HG03095 (cell line): Measurements from ENCODE around the gene LRRTM2.

Experiments used
- ATAC-seq: cut with Tn5 transposase; IDR thresholded peaks from one replicate; pipeline ENCODE4 v1.9.1; 2021; ENCODE audit warnings: moderate library complexity; ENCODE audit not compliant: unreplicated experiment

Gene LRRTM2

DNA sequence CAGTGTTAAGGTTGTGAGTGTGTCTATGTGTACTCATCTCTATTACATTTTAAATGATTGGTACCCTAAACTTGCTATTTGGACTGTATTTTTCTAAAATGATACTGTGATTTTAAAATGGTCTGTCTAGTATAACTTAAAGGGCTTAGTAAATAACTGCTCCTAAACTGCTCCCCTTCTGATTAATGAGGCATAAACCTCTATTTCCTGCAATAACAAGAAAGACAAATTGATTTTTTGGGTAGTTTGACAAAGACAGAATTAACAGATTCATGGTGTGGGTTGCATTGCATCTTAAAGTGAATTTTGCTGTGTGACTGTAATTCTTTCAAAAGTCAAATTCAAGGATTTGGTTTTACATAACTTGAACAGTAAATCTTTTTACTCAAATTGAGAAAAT is 8.1 kb upstream of the LRRTM2 start:
- no peak for ATAC-seq

DNA sequence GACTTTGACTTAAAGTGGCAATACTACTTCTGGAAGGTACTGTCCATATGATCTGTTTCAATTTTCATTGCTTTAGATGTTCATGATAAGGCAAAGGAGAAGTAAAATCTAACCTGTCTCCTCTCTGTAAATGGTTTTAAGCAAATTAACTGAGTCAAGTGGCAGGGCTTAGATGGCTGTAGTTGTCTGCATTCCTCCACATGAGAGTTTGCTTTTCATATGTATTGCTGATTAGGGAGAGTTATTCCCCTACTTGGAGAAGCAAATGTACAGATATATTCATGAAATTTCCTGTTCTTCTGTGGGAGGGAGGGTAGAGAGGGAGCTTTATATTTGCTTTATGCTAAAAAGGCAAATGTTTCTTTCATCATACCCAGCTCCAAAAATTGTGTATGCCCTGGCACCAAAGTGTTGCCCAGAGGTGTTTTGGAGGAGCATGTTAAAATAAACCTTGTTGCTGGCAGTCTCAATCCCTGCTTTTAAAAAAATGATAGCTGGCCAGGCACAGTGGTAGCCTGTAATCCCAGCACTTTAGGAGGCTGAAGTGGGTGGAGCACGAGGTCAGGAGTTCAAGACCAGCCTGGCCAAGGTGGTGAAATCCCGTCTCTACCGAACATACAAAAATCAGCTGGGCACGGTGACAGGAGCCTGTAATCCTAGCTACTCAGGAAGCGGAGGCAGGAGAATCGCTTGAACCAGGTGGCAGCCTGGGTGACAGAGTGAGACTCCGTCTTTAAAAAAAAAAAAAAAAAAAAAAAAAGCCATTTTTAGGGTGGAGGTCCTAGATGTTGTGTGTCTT is 3.5 kb upstream of the LRRTM2 start:
- ATAC-seq = no peak

DNA sequence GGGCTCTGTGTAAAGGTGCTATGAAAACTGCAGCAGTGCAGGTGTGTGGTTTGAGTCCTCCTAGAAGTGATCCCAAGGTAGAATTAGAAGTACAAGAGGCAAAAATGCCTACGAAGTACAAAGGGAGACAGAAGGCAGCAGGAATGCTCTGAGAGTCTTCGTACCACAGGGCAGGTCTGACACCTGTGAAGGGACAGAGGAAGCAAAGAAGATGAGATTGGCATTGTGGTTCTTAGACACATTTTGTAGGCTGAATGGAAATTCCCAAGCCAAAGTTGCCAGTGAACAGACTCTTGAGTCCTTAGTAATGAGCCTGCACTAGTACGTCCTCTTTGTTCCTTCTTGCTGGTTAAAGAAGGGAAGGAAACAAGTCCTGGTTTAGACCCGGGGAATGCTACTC is 1.7 kb upstream of the LRRTM2 start:
- no peak for ATAC-seq

DNA sequence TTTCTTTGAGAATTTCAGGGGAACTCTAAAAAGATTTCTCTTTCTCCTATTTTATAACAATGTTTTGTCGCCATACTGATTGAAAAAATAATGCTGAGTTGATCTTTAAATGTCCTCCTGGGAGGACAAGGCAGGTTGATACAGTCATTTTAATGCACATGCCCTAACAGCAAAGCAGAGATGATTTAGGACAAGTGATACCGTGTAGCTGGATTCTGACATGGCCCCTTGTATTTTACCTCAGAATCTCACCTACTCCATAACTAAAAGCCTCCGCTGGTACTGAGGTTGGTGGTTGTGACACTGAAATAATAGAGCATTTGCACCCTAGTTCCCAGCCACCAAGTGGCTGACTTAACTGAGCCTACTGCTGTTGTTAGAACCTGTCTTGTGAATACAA is 811 bp upstream of the LRRTM2 start:
- no peak for ATAC-seq

DNA sequence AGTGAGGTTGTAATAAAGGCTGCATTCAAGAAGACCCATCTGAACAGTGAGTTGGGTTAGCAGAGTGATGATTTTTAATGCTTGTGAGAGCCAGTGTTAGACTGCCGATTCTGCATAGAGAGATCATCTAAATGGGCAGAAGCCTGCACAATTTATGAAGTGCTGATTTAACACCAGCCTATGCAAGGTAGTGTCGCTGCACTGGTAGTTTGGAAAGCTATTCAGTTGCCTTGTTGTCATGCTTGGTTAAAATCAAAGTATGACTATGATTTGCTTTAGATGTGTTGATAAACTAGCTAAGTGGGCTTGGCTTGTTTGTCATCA is 379 bp upstream of the LRRTM2 start:
- no peak for ATAC-seq

DNA sequence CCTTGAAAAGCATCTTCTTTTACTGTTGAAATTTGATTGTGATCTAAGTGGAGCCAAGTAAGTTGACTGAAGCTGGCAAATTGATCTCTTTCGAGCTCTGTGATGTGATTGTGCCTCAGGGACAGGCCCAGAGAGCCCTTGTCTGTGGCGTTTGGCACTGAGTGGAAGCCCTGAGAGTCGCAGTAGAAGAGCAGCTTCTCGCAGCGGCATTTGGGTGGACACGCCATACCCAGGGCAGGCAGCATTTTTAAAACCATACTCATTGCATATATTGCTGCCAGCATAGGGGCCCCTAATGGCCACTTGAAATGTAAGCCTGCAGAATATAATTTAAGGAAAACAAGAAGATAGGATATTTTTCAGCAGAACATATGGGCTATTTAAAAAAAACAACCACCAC is 894 bp downstream of the LRRTM2 start:
- ATAC-seq = no peak

DNA sequence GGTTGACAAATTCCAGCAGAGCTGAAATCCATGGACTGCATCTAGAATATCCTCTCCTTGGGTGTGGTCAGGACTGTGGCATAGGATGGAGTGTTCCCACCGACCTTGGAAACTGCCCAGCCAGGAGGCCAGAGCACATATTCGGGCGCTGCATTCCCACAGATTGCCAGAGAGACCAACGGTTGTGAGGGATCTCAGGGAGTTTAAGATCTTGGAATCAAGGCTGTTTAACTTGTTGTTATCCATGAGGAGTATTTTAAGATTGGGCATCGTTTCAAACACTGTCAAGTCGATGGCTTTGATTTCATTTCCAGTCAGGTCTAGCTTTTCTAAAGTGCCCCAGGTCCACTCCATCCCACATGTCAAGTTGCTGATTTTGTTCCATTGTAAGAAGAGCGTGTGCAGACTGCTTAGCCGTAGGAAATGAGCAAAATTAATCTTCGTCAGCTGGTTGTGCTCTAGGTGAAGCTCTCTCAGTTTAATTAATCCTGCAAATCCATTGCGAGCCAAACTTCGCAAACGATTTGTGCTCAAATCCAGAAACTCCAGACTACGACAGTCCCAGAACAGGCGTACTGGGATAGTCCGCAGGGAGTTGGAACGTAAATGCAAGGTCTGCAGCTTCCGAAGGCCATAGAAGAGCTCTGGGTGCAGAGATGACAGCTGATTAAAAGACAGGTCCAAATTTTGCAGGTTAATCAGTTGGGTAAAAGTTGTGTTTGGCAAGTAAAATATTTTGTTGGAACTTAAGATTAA is 1.5 kb downstream of the LRRTM2 start:
- no peak for ATAC-seq

DNA sequence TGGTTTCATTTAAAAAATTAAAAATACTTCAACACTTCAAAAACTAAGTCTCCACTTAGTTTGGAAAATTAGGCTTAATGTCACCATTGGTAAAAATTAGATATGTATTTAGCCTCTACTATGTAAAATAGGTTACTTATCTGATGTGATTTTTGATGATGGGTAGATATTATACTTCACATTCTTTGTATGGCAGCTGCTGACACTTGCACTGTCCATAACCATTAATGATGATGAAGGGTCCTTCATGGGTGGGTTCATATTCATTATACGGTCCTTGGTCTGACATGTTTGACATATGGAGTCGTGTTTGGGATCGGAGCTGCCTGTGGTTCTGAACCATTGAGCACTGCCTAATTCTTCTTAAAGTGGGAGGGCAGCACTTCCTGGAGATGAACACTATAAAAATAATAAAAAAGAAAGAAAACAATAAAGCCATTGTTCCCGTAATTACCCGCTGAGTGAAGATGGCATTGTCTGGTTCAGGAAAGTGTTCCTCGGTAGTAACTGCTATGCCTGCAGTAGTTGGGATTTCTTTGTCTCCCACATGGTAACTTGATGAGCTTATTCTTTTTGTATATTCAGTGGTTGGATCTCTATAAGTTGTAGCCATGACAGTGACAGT is 2.2 kb downstream of the LRRTM2 start:
- no peak for ATAC-seq

DNA sequence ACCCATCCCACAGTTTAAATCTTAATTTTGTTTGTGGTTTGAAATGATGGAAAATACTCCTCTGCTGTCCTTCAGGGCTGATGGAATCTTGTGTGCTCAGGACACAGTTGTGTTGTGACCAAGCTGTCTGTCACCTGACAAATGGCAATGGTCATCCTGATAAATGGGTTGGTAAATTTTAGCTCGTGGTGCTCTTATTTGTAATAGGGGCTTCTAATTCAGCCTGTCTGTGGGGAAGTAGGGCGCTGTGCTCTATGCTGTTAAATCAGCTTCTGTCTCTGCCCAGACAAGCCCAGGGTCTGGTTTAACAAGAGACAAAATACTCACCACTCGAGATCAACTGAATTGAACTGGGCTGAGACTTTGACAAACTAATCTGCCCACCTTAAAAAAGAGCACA is 4.5 kb downstream of the LRRTM2 start:
- no peak for ATAC-seq

DNA sequence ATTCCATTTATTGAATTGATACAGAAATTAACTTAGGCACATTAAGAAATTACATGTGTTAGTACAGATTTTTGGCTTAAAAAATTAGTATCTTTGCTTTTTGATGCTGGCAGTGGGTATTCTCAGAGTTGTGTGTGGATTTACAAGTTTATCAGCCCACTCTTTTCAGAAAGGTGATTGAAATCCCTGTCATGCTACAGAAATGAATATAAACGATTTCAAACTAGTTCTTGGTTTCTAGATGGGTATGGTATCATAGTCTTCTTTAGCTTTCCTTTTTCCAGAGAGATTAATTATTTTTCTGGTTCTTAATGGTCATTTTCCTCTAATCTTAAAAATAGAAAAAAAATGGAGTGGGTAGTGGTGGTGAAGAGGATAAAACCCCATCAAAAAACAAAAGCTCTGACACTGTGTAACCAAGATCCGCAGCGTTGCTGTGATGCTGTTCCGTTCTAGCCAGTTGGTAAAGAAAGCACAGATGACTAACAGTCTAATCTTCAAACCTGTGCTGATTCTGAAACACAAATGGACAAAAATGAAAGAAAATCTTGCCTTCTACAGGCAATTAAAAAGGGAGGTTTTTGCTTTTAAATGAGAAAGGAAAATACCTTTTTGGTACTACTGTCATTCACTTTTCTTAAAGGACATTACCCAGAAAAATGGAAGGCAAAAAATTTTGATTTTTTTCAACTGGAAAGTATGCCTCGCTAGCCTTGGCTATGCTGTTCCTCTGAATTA is 5.2 kb downstream of the LRRTM2 start:
- ATAC-seq = no peak

DNA sequence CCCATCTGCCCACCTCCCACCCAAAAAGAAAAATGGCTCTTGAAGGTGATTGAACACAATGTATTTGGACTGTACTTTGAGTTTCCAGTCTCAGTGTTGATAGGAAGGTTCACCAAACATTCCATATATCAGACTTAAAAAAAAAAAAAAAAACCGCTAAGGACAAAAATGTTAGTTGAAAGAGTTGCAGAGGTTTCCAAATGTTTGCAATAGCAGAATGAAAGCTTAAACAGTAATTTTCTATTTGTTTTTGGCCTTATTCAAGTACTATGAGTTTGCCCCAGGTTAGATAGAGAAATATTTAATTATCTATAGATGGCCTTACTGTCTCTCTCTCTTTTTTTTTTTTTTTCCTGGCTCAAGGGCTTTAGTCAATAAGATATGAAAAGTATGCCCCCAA is 6.1 kb downstream of the LRRTM2 start:
- no peak for ATAC-seq

DNA sequence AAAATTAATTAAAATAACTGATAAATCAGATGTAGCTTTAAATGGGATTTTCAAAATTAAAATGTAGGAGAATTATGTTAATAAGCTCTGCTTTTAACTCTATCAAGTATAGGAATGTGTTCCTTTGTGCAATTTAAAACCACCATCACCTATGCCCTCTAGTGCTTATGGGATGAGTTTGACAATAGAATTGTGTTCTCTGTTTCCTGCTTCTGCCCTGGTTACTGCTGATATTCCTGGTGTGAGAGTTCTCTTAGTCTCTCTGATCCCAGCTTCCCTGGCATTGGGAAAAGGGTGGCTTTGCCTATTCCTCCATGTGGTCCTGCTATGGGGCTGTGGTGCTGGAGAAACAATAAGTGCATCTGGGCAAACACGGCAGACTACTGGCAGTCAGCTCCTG is 8.1 kb downstream of the LRRTM2 start:
- ATAC-seq = no peak

DNA sequence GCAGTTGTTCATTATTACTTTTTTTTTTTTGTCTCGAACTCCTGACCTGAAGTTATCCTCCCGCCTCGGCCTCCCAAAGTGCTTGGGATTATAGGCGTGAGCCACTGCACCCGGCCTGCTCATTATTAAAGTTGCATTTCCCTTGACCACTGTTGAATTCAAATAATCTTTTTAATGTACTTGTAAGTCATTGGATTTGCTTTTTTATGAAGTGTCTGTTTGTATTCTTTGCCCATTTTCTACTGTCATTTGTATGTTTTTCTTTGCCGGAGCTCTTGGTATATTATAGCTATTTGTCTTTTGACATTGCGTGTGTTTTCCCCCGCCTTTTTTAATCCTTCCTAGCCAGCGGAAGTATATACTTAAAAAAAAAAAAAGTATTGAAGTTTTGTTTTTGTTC is 22.0 kb downstream of the LRRTM2 start:
- ATAC-seq = no peak

DNA sequence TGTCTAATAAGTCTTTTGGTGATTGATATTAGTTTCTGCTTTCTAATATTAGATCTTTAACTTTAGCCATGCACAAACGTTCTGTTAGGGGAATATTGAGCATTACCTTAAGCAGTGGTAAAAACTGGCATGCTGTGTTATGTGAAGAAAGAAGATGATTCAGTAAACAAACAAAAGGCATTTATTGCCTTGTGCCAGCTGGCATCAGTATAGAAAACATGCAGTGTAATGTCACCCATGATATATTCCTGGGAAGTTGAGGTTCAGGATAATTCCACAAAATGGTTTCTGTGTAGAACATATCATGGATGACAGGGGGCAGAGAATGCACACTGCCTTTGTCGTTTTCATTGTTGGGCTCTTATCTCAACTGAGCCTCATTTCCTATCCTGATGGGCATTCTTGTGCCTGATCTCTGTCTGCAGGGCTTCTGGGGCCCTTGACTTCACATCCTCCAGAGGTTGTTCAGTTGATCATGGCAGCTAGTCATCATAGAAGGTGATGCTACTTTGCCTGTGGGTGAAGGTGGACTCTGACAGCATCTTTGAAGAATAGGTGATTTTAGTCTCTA is 24.2 kb downstream of the LRRTM2 start:
- no peak for ATAC-seq

DNA sequence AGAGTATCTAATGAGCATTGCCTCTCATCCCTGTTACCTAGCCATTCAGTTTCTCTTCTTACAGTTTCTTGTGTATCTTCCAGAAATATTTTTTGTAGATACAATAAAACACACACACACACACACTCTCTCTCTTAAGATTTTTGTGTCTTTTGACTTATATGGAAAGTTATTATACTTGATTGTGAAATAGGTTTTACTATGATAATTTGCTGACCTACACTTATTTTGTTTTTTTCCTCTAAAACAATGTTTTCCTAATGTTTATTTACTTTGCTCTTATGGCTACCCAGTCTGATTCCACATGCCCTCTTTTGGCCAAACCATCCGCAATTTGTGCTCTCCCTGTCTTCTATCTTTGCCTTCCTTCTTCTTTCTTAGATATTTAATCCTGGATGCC is 25.3 kb downstream of the LRRTM2 start:
- no peak for ATAC-seq

DNA sequence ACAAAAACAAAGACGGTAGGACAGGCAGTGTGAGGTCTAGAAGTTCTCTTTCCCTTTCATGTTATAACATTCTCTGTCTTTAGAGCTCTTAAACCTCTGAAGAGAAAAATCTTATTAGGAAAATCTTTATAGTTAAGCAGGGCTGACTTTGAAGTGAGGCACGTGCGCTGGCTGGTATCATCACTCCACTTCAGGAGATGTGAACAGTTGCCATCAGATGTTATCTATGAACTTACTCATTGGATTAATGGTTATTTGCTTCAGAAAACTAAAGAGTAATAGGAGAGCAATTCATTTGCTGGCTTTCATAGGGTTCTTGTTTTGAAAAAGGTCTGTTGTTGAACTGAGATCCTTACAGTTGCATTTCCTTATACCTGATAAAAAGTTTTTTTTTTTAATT is 25.7 kb downstream of the LRRTM2 start:
- no peak for ATAC-seq

DNA sequence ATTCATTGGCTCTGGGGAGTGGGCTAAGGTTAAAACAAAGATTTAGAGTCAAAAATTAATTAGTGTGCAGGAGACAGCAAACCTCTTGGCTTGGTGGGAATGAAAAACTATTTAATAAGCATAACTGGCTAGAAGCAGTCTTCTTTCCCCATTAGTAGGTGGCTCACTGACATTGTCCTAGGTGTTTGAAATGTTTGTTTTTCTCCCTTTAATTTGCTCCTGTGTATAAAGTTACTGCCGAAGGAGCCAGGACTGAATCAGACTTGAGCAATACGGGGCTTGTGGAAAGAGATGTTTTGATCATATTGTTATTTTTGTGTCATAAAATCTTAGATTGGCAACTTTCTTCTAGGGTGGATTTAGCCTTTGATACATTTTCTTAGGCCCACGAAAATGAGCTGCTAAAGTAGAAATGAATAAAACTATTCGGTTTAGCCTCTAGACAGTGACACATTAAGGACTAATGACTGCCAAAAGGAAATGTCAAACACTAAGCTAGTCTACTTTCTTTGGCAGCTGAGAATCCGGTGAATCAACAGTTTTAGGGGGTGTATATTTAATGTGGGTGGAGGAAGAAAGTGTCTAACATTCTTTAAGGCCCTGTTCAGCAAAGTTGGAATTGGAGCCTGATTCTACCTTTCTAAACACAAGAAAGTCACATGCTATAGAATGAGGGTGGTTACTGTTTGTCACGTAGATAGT is 30.2 kb downstream of the LRRTM2 start:
- no peak for ATAC-seq

DNA sequence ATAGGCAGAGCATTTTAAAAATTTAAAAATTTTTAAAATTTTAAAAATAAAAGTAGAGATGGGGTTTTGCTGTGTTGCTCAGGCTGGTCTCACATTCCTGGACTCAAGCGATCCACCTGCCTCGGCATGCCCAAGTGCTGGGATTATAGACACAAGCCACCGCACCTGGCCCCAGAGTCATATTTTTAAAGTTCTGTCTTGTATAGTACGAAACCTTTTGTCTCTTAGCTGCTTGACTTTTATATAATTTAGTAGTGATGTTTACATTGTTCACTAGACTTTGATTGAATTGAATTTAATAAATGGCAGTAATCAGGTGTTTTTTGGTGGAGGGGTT is 31.0 kb downstream of the LRRTM2 start:
- ATAC-seq = no peak

DNA sequence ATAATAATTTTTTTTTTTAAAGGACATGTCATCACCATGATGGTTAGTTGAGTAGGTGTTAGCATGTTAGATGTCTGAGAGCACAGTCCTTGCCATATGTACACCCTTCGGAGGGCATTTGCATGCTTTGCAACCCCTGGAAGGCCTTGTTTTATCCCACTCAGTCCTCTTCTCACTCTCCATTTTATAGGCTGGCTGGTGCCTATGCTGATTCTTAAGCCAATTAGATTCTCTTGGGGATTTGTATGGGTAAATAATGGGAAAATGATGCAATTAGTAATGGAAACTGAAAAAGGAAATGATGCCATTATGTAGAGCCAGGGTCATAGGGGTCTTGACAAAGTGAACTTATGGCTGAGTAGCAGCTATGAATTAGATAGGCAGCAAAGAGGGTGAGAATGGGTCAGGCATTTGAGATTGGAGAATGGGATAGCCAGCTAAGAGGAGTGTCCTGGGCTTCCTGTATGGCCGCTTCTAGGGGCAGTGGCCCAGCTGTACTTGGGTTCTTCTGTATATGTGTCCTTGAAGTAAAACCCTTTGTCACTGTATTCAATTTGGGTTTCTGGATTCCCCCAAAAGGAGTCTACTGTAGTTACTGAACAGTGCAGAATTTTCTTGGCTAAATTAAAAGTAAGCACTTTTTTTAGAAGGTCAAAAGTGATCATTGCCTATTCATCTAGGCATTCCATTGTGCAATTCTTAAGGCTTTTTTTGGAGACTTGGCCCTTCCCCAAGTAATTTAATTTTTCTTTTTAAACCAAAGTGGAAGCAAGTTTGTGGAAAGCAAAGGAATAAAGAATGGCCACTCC is 31.6 kb downstream of the LRRTM2 start:
- ATAC-seq = no peak

DNA sequence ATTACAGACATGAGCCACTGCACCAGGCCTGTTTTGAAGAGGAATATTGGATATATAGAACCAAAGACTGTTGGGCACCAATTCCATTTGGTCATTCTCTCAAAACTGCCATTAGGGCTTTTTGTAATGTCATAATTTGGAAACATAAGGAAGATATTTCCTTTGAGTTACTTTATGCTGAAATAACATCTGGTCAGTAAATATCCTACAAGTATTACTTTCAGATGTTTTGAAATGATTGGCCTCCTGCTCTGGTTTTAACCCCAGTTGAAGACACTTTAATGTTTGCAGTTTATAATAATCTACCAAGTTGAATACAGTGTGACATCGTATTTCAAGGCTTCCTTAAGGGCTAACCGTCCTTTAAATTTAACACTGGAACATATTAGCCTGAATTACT is 33.6 kb downstream of the LRRTM2 start:
- ATAC-seq = no peak
